K562 treated with DMSO at 1 percent for 4 hours (cell line): Measurements from ENCODE around the gene ZBTB7C. TPM values are rescaled to one million over a fixed set of nuclear protein-coding genes. Genes with fewer than 3 reads are reported as not detected.

Source experiments
- total RNA-seq: library from RNA; unstranded; fragments of 300-600 nt; gene quantifications from 2 replicates; pipeline ENCODE4 v1.2.3, GENCODE V29; 2022; ENCODE audit not compliant: insufficient read depth

Gene ZBTB7C
- not detected in 2 replicates for total RNA-seq

DNA sequence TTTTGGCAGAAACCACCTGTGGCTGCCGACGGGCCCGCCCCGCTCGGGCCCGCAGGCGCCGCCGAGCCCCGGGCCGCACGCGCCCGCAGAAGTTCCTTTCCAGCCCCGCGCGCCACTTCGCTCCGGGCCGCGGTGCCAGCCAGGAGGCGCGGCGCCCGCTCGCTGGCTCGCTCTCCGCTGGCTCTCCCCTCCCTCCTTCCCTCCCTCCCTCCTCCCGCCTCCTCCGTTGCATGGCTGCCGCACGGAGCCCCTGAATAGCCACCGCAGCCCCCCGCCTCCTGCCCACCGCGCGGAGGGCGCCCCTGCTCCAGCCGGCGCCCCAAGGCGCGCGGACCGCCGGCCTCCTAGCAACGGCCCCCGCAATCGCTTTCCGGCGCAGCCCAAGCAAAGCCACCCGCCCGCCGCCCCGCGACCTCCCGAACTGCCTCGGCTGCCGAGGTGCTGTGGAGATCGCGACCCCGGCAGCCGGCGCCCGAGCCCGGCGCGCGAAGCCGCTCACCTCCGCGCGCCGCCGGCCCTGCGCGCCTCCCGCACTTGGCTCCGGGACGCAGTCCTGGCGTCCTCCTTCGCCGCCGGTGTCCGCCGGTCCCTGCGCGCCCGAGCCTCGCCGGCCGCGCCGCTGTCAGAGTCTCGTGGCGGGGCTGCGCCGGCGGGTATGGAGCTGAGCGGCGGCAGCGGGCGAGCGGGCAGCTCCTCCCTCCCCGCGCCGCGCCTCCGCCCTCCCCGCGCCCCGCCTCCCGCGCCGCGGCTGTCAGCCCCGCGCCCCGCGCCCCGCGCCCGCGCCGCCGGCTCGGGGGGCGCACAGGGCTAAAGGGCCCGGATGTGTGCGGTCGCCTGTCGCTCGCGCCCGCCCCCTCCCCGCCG lies at the start of gene ZBTB7C:
ZBTB7C (minus strand) TSS at position 657 of the 864 bp plus-strand sequence.

Other genes with a start within 250 kb of the ZBTB7C start
- 3.5 and 4.7 TPM in 2 replicates for gene CTIF, start 129.6 kb upstream of the ZBTB7C start, total RNA-seq